Left lung (tissue), 10 donors: ENCODE data around the gene IL21R. TPM values are rescaled to one million over a fixed set of nuclear protein-coding genes. Genes with fewer than 3 reads are reported as not detected.

Experiments
- ATAC-seq: fragments of 200-7000 bp; cut with Tn5 transposase; one replicate; pipeline ENCODE4 v1.9.1; 2020; ENCODE audit warnings: moderate library complexity
- DNase-seq, 4 donors: peaks; one replicate each; pipeline ENCODE4 v3.0.0-alpha.2; 2013 to 2020
- H3K27ac ChIP-seq, 2 donors: fragments of 200-600 bp; sonication (generic) in 1 of 2; one replicate each; pipeline versions ENCODE4 v1.5.0 to v1.8.0; 2020 to 2021
- H3K27me3 ChIP-seq, 2 donors: fragments of 200-600 bp; sonication (generic) in 1 of 2; one replicate each; pipeline versions ENCODE4 v1.5.0 to v1.8.0; 2020 to 2021
- H3K36me3 ChIP-seq, 2 donors: fragments of 200-600 bp; sonication (generic) in 1 of 2; one replicate each; pipeline versions ENCODE4 v1.5.0 to v1.8.0; 2020 to 2021
- H3K4me1 ChIP-seq, 2 donors: fragments of 200-600 bp; one replicate each; pipeline ENCODE4 v1.8.0; 2021
- H3K4me3 ChIP-seq, 2 donors: fragments of 200-600 bp; sonication (generic) in 1 of 2; one replicate each; pipeline versions ENCODE4 v1.5.0 to v1.8.0; 2020 to 2021; ENCODE audit warnings: mild to moderate bottlenecking in 1 of 2
- H3K9me3 ChIP-seq, 2 donors: fragments of 200-600 bp; sonication (generic) in 1 of 2; one replicate each; pipeline versions ENCODE4 v1.5.0 to v1.8.0; 2020 to 2021
- intact Hi-C, 2 donors: fragments of 100-400 bp; cut with DNase I; formaldehyde crosslinking; loops; one replicate each; pipeline versions ENCODE4 v1.11.2 to v1.14.2; 2022
- polyA plus RNA-seq, 6 donors: library from polyadenylated mRNA; unstranded; fragments of 120-200 nt; gene quantifications; one replicate each; pipeline ENCODE4 v1.2.1, GENCODE V29; 2013; ENCODE audit not compliant: insufficient read length in 6 of 6
- total RNA-seq, 2 donors: library from RNA; stranded (reverse); fragmentation: NEBNext Ultra II Directional; extraction: Animal tissue kit (Norgen Biotek cat#: 25700); gene quantifications; one replicate each; pipeline ENCODE4 v1.2.1, GENCODE V29; 2021
- TF ChIP-seq, protein P1 (sequence below), 2 donors: fragments of 200-600 bp; sonication (generic) in 1 of 2; IDR thresholded peaks; one replicate each; pipeline versions ENCODE4 v1.5.0 to v1.8.0; 2021; ENCODE audit warnings: antibody characterized with exemption in 2 of 2
- donor health status: DM: no; HTN: yes; CAD: no.
- donor health status: DM: no; HTN: no; CAD: no.

Gene IL21R
- total and polyA plus RNA-seq, 8 donors, result 1.2 to 4.3 (median 3.9) TPM

- peaks cover 6 to 82% of the 10 kb centered on the region in 2 donors for H3K36me3 ChIP-seq
- ATAC-seq (no peak), DNase-seq (no peak)
- no peaks in the 10 kb centered on the region for H3K9me3 ChIP-seq
- H3K4me1 ChIP-seq, result peaks cover 0 to 3% of the 10 kb centered on the region in 2 donors
- H3K27me3 ChIP-seq, result no peaks in the 10 kb centered on the region
- intact Hi-C loops, result no loop called here
- no peak overlapping the region for H3K4me3 ChIP-seq
- TF ChIP-seq, protein P1, sequence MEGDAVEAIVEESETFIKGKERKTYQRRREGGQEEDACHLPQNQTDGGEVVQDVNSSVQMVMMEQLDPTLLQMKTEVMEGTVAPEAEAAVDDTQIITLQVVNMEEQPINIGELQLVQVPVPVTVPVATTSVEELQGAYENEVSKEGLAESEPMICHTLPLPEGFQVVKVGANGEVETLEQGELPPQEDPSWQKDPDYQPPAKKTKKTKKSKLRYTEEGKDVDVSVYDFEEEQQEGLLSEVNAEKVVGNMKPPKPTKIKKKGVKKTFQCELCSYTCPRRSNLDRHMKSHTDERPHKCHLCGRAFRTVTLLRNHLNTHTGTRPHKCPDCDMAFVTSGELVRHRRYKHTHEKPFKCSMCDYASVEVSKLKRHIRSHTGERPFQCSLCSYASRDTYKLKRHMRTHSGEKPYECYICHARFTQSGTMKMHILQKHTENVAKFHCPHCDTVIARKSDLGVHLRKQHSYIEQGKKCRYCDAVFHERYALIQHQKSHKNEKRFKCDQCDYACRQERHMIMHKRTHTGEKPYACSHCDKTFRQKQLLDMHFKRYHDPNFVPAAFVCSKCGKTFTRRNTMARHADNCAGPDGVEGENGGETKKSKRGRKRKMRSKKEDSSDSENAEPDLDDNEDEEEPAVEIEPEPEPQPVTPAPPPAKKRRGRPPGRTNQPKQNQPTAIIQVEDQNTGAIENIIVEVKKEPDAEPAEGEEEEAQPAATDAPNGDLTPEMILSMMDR (IDR thresholded peaks at IDR 0.05), result no peak
- H3K27ac ChIP-seq, result no peak overlapping the region
These were observed 60.3 kb downstream of the IL21R start for GRCh38 chr16:27462200-27462845.

GRCh38 chr16:27462846-27463682 lies 61.1 kb downstream of the IL21R start:
- intact Hi-C loops, result no loop called here
- H3K27ac ChIP-seq, result no peak overlapping the region
- peaks cover 7 to 89% of the 10 kb centered on the region in 2 donors for H3K36me3 ChIP-seq
- no peaks in the 10 kb centered on the region for H3K27me3 ChIP-seq
- no peak for DNase-seq
- TF ChIP-seq, protein P1 (IDR thresholded peaks at IDR 0.05), result no peak
- no peaks in the 10 kb centered on the region for H3K9me3 ChIP-seq
- H3K4me3 ChIP-seq, result no peak overlapping the region
- H3K4me1 ChIP-seq, result peaks cover 0 to 3% of the 10 kb centered on the region in 2 donors
- no peak for ATAC-seq

DNA sequence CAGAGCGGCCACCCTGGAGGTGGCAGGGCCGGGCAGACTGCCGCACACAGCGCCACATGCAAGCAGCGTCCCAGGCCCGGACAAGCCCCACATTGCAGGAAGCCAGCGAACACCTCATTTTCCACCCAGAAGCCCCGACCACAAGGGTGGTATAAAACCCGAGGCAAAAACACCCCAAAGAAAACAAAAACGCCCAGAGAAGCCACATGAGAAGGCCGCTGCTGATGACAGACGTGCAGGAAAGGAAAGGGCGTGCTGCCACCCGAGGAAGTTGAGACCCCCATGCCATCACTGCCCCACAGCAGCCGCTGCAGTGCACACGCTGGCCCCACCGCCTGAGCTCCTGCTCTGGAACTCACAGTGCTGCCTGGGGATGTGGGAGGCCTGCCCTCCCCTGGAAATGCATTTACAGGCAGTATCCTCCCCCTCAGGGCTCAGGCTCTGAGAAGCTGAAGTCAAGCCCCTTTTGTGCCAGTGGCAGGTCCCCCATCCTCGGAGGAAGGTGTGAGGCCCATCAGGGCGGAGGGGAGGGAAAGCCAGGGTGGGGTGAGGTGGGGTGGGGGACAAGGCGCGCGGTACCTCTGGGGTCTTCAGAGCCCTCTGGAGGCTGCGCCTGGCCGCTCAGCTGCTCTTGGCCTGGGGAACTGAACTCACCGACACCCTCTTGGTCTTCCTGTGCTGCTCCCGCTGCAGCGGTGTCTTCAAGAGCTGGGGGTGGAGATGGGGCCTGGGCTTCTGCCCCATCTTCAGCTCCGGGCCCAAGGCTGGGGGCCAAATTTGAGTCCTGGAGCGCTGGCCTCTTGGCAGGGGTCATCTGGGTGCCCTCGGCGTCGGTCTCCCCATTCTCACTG lies 62.0 kb downstream of the IL21R start:
- H3K27ac ChIP-seq, result no peak overlapping the region
- intact Hi-C loops, result no loop called here
- ATAC-seq, result no peak

GRCh38 chr16:27464626-27465482 lies 62.9 kb downstream of the IL21R start:
- intact Hi-C loops, result no loop called here
- ATAC-seq (no peak), DNase-seq (no peak)
- Histone ChIP-seq H3K36me3 (peaks cover 7 to 100% of the 10 kb centered on the region in 2 donors), H3K4me3 (no peak overlapping the region), H3K4me1 (peaks cover 0 to 4% of the 10 kb centered on the region in 2 donors), H3K27me3 (no peaks in the 10 kb centered on the region), H3K27ac (no peak overlapping the region), H3K9me3 (no peaks in the 10 kb centered on the region)
- TF ChIP-seq, protein P1 (IDR thresholded peaks at IDR 0.05), result no peak

More for the DNA sequence above, 62.0 kb downstream of the IL21R start:
- Histone ChIP-seq H3K27me3 (no peaks in the 10 kb centered on the region), H3K36me3 (peaks cover 7 to 98% of the 10 kb centered on the region in 2 donors), H3K4me3 (no peak overlapping the region), H3K9me3 (no peaks in the 10 kb centered on the region), H3K4me1 (peaks cover 0 to 3% of the 10 kb centered on the region in 2 donors)
- no peak for DNase-seq
- TF ChIP-seq, protein P1 (IDR thresholded peaks at IDR 0.05), result no peak
